GM18870 (cell line): ENCODE measurements around the gene LRP1.

ENCODE experiments used
- ATAC-seq: cut with Tn5 transposase; IDR thresholded peaks from one replicate; pipeline ENCODE4 v1.9.1; 2021; ENCODE audit warnings: moderate library complexity; ENCODE audit not compliant: unreplicated experiment

The LRP1 gene

DNA sequence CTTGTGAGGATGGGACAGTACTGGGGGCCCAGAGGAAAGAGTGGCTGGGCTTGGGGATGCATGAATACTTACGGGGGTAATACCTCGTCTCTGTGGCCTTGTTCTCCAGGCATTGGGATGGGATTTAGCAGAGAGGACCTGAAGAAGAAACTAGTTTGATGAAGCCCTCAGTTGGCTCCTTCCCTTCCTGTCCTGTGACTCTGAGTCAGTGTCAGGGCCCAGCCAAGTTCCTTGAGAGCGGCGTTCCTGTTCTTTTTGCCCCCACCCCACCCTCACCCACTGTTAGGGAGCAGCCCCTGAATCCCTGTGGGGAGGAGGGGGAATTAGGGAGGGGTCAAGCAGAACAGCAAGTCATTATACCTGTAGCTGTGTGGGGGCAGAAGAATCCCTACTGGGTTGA is 24.4 kb downstream of the LRP1 start:
- no peak for ATAC-seq

DNA sequence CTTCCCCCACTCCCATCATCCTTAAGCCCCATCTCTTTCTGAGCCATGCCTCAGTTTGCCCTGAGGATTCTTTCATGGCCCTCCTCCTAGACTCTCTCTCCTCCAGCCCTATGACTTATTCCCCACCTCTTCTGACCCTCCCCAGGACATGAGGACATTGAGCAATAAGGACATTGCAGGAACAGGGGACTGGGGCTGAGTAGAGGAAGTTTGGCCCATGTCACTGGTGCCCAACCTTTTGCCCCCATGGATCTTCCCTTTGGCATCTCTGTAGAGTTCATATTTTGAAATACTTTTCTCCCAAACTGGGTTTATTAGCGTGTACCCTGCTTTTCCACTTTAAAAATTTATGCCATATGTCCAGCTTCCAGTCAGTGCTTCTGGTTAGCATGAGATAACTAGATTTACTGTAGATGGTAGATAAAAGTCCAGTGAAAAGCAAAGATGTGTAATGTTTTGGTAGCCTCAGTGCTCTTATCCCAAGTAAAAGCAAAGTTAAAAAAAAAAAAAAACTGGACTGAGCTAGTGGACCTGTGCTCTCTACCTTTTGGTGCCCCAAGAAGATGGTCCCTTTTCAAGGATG is 25.2 kb downstream of the LRP1 start:
- no peak for ATAC-seq

DNA sequence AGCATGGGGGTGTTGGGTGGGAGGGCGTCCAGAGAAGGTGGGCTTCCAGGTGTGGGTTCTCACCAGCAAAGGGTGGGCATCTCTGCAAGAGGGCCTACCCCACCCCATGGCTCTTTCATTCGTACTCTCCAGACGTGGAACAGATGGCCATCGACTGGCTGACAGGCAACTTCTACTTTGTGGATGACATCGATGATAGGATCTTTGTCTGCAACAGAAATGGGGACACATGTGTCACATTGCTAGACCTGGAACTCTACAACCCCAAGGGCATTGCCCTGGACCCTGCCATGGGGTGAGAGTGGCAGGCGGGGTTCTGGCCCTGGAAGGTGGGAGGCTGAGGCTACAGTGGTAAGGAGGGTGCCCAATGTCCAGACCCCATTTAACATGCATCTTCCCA is 25.8 kb downstream of the LRP1 start:
- no peak for ATAC-seq

DNA sequence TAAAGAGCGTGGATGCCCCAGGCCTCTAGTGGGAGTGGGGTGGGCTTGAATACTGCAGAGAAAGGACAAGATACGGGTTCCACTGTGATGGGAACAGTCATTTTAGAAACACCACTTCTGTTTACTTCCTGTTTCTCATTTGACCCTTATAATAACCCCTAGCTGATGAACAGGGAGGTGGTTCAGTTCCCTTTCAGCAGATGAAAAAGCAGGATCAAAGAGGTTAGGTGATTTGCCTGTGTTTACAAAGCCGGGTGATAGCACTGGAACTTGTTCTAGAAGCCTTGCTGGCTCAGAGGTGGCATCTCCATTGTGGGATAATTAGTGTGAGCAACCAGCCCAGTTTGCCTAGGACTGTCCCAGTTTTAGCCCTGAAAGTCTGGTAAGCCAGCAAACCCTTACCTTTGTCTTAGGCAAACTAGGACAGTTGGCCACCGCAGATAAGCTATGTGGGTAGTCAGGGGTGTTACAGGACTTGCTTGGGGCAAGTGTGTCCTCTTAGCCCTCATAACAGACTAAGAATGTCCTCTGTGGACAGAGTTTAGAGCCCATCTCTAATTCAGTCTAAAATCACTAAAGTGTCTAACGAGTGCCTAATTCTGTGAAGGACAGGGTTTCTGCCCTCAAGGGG is 26.6 kb downstream of the LRP1 start:
- no peak for ATAC-seq

DNA sequence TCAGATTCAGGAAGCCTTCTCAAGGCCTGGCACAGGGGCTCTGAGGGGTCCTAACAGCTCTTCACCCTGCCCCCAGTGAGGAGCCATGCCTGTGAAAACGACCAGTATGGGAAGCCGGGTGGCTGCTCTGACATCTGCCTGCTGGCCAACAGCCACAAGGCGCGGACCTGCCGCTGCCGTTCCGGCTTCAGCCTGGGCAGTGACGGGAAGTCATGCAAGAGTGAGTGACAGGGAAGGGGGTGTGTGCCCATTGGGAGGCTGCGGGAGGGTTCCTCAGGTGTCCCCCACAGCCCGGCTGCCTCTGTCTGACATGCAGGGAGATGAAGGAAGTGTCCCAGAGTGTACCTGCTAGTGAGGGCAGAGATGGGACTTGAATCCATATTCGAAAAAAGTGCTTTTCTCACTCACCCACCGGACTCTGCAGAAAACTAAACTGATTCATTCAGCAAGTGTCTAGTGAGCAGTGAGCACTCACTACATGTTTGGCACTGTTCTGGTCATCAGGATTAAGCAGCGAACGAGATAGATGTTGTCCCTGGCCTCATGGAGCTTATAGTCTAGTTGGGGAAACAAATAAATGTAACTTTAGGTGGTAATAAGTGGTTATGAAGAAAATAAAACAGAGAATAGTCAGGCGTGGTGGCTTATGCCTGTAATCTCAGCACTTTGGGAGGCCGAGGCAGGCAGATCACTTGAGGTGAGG is 28.6 kb downstream of the LRP1 start:
- no peak for ATAC-seq

DNA sequence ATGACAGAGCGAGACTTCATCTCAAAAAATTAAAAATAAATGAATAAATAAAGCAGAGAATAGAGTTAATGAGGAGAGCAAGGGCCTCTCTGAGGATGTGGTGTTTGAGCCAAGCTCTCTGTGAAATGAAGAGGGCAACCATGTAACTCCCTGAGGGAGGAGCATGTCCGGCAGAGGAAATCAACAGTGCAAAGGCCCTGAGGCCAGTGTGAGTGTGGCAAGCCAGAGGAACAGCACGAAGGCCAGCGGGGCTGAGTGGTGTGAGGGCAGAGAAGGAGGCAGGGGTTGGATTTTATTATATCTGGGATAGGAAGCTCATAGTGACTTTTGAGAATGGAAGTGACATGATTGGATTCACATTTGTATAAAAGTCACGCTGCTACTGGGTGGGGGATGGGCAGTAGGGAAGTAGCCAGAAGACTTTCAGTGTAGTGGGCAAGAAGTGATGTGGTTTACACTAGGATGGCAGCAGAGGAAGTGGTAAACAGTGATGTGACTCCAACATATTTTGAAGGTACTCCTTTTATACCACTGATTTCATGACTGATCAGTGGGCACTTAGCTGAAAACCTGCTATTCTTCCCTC is 29.4 kb downstream of the LRP1 start:
- no peak for ATAC-seq

DNA sequence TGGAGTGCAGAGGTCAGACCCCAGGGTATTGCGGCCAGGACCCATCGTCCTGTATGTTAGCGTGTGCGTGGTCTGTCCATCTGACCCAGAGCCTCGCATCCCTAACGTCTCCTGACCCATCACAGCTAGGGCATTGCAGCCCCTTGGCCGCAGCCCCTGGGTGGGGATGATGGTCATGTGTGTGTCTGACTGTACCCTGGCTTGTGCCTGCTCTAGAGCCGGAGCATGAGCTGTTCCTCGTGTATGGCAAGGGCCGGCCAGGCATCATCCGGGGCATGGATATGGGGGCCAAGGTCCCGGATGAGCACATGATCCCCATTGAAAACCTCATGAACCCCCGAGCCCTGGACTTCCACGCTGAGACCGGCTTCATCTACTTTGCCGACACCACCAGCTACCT is 29.9 kb downstream of the LRP1 start:
- ATAC-seq: no peak

DNA sequence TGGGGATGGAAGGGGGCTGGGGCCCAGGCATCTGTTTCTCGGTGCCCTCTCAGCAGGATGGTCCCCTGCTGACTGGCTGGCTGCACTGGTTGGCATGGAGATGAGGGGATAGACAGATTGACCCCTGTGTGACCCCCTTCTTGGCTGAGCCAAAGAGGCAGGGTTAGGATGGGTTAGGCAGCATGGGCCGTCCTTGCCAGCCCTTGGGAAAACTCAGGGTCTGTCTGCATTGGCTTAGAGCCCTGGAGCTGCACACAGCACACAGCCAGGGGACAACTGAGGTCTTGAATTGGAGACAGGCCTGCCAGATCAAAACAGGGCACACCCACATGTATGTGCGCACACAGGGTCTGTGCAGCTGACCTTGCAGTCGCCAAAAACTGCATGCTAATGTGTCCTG is 30.4 kb downstream of the LRP1 start:
- ATAC-seq: no peak

DNA sequence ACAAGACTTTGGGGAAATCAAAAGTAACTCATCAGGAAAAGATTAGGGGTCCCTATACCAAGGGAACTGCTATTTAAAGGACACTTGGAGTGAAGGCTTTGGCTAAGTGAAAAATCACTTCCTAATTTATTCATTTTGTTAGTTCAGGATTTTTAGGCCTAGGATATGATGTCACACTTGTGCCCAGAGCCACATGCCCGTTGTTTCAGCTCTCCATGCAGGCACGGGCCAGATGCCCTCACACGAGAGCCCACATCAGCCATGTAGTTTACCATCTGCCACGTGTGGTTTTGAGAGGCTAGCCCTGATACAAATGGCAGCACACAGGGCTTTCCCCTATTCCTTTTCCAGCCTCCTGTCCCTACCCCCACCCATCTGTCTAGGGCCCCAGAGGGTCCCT is 31.0 kb downstream of the LRP1 start:
- no peak for ATAC-seq

DNA sequence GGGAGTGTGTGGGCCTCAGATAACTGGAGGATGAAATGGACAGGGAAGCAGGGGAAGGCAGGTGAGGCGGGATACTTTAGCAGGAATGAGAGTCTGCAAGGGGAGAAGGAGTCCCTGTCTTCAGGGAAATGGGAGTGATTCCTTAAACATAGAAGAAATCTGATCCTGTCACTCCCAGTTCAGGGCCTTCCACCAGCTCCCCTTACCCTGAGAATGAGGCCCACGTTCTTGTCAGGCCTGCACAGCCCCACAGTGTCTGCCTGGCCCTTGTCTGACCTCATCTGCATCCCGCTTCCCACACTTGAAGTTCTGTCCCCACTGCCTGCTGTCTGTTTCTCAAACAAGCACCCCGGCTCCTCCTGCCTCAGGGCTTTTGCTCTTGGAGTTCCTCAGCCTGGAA is 31.8 kb downstream of the LRP1 start:
- ATAC-seq: no peak

DNA sequence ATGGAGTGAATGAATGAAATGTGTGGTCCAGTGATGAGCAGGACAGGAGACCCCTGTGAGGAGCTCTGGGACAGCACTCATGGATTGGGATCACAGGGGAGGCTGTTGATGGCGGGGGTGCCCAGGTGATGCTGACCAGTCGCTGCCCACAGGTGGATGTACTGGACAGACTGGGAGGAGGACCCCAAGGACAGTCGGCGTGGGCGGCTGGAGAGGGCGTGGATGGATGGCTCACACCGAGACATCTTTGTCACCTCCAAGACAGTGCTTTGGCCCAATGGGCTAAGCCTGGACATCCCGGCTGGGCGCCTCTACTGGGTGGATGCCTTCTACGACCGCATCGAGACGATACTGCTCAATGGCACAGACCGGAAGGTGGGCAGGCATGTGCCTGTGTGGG is 32.5 kb downstream of the LRP1 start:
- ATAC-seq: no peak

DNA sequence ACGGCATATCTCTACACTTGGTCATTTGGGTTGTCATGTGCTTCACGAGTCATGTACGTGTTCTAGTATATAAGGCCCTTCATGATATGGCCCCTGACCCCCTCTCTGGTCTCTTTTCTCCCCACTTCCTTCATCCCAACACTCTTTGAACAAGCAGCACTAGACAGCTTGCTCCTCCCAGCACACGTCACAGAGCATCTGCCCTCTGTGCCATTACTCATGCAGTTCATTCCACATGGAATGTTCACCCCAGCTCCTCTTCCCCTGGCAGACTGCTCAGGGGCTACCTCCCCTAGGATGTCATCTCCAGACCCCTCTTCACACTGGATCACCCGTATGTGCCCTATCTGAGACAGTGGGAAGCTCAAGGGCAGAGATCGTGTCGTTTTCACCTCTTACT is 33.2 kb downstream of the LRP1 start:
- no peak for ATAC-seq

DNA sequence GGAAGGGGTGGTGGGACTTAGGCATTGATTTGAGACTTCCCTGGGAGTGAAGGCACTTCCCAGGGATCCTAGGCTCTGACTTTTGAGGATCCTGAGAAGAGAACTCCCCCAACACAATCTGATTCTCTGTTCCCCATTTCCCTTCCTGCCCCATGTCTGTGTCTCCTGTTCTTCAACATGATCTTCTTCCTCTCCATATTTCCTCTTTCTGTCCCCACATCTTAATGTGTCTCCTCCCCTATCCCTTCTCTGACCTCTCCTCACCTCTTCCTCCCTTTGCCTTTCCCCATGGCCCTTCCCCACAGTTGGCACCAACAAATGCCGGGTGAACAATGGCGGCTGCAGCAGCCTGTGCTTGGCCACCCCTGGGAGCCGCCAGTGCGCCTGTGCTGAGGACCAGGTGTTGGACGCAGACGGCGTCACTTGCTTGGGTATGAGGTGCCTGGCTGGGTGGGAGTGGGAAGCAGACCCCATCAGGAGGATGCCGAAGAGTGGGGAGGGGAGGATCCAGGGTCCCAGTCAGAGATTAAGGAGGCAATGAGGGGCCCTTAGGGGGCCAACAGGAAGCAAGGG is 34.4 kb downstream of the LRP1 start:
- no peak for ATAC-seq

DNA sequence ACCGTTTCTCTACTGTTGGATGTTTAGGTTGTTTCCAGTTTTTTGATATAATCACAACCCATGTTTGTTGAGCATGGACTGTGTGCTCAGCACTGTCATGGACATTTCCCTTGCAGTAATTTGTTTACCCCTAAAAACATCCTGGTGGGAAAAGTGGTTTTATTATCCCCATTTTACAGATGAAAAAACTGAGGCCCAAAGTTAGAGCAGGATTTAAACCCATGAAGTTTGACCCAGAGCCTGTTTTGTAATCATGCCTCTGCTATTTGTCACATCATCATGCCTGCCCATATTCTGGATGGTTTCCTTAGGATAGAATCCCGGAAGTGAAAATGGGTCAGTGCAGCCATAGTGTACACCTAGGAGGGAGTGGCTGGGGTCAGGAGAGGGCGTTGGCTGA is 36.2 kb downstream of the LRP1 start:
- ATAC-seq: no peak

DNA sequence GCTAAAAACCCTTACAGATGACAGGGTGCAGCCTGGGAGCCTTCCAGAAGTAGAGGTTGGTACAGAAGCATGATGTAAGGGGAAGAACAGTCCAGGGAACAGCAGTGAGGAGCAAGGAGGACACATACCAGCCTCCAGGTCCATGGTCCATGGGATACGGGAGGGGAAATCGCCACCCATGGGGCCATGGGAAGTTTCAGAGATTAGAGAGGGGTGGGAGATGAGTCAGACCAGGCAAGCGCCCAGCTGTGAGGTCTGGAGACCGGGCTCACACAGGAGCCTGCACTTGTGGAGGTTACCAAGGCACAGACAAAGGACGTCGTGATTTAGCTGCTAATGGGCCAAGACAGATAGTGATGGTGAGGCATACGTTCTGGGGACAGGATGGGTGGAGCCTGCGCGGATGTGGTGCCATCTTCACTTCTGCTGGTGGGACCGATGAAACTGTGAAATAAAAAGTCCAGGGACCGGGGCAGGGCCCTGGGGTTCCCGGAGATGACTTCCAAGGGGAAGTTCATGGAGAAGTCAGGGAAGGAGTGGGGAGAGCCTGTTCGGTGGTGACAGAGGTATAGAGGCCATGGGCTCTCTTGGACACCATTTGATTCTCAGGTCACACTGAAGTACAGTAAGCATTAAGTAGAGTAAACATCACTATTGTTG is 36.8 kb downstream of the LRP1 start:
- no peak for ATAC-seq

DNA sequence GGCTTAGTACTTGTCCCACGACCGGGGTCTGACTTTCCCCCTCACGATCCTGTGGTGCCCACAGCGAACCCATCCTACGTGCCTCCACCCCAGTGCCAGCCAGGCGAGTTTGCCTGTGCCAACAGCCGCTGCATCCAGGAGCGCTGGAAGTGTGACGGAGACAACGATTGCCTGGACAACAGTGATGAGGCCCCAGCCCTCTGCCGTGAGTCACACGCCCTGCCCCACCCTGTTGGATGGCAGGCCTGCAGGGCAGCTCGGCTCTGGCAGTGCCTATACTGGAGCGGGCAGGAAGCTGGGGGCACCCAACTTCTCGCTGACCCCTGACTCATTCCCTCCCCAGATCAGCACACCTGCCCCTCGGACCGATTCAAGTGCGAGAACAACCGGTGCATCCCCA is 37.5 kb downstream of the LRP1 start:
- no peak for ATAC-seq

DNA sequence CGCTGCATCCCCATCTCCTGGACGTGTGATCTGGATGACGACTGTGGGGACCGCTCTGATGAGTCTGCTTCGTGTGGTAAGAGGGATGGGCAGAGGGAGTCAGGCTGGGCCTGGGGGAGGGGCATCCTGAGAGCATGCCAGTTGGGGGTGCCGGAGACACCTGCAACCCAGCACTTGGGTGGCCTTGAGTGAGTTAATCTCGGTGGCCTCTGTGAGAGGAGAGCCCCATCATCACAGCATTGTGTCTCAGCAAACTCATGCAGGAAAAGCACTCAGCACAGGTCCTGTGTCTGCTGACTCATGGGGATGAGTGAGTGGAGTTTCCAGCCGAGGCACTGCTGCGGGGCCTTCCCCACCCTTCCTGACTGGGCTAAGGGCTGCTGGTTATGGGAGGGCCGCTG is 38.7 kb downstream of the LRP1 start:
- ATAC-seq: no peak

DNA sequence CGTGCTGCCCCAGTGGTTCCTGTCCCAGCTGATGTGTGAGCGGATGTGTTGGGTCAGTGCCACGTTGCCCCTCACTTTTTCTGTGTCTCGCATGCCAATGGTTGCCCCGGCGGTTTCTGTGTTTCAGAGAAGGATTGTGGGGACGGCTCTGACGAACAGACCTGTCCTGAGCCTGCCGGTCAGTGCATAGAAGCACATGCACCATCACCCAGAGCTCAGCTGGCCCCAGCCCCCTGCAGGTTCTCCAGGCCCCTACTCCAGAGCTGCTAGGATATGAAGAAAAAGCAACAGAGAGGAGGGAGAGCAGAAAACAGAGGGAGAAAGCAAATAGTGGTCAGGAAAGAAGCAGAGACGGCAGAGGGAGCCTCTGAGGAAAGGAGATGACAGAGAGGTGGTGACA is 39.8 kb downstream of the LRP1 start:
- no peak for ATAC-seq

DNA sequence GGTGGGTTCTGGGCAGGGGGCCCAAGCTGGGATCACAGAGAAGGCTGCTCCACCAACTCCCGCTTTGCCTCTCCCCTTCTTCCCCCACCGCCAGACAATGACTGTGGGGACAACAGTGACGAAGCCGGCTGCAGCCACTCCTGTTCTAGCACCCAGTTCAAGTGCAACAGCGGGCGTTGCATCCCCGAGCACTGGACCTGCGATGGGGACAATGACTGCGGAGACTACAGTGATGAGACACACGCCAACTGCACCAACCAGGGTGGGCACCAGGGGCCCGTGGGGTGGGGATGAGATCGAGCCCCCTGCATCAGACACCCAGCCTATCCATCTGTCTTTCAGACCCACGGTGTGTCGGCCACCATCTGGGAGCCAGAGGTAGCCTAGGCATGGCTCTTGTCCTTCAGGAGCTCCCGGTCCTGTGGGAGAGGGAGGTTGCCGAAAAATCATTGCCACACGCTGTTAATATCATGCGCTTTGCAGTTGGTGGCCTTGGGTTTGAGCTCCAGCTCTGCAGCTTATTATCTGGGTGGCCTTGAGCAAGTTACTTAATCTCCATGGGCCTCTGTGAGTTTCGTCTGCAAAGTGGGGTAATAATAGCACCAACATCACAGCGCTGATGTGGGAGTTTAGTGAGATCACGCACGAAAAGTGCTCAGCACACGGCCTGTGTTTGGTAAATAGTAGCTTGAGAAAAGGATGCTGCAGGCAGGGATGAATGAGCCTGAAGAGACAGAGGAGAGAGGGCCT is 40.9 kb downstream of the LRP1 start:
- ATAC-seq: no peak

DNA sequence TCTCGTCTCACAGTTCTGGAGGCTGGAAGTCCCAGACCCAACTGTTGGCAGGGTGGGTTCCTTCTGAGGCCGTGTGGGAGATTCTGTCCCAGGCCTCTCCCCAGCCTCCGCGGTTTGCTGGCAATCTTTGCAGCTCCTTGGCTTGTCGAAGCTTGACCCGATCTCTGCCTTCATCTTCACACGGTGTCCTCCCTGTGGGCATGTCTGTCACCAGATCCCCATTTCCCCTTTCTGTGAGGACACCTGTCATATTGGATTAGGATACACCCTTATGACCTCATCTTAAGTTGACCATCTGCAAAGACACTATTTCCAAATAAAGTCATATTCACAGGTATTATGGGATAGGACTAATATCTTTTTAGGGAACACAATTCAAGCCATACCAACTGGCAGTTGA is 41.7 kb downstream of the LRP1 start:
- ATAC-seq: no peak

DNA sequence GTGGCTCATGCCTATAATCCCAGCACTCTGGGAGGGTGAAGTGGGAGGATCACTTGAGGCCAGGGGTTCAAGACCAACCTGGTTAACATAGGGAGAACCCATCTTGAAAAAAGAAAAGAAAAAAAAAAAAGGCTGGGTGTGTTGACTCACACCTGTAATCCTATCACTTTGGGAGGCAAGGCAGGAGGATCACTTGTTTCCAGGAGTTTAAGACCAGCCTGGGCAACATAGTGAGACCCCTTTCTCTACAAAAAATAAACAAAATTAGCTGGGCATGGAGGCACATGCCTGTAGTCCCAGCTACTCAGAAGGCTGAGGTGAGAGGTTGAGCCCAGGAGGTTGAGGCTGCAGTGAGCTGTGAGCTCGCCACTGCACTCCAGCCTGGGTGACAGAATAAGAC is 42.1 kb downstream of the LRP1 start:
- ATAC-seq: no peak
